Effector memory CD4-positive, alpha-beta T cell (primary cell): ENCODE data around the gene RGS5.

Experiments
- DNase-seq, 3 donors: peaks; one replicate each; pipeline ENCODE4 v3.0.0-alpha.2; 2020
- H3K27ac ChIP-seq: 2 replicates; pipeline ENCODE4 v1.7.0; 2013; ENCODE audit warnings: mild to moderate bottlenecking, low read length, moderate library complexity; ENCODE audit not compliant: insufficient read depth, poor library complexity, severe bottlenecking
- H3K27me3 ChIP-seq: replicated peaks from 2 replicates; pipeline ENCODE4 v1.7.0; 2013; ENCODE audit warnings: mild to moderate bottlenecking, low read length; ENCODE audit not compliant: insufficient read depth, control insufficient read depth, poor library complexity, severe bottlenecking
- H3K36me3 ChIP-seq: 2 replicates; pipeline ENCODE4 v1.7.0; 2013; ENCODE audit warnings: mild to moderate bottlenecking, low read length, moderate library complexity; ENCODE audit not compliant: control insufficient read depth, insufficient read depth
- H3K4me1 ChIP-seq: 2 replicates; pipeline ENCODE4 v1.7.0; 2013; ENCODE audit warnings: low read length, mild to moderate bottlenecking; ENCODE audit not compliant: control insufficient read depth, insufficient read depth, poor library complexity, severe bottlenecking
- H3K4me3 ChIP-seq: 2 replicates; pipeline ENCODE4 v1.7.0; 2013; ENCODE audit warnings: low read length, low read depth, mild to moderate bottlenecking; ENCODE audit not compliant: insufficient read depth, poor library complexity, severe bottlenecking
- H3K9me3 ChIP-seq: 2 replicates; pipeline ENCODE4 v1.7.0; 2013; ENCODE audit warnings: mild to moderate bottlenecking, low read length, moderate library complexity; ENCODE audit not compliant: control insufficient read depth

The RGS5 gene

DNA sequence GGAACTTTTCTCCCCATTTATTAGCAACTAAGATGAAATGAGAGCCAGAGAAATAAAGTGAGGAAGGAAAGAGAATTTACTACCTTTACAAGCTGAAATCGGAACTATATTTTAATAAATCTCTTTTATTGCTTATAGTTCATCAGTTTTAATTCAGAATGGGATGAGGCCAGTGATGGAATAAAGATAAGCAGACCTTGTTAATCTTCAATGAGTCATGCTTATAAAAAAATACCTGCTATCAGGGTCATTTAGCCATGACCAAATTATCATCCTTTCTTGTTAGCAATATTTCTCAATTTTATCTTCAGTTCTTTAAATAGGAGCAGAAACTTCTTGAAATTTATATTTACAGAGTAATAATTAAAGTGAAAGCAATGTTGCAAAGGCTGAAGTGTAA lies 107.5 kb downstream of the RGS5 start:
- H3K36me3 ChIP-seq = no peaks in the 10 kb centered on the region

GRCh38 chr1:163094589-163094988 lies 108.1 kb downstream of the RGS5 start:
- Histone ChIP-seq H3K27me3 (no peaks in the 10 kb centered on the region), H3K27ac (no peak overlapping the region), H3K36me3 (no peaks in the 10 kb centered on the region), H3K4me1 (no peaks in the 10 kb centered on the region), H3K9me3 (no peaks in the 10 kb centered on the region), H3K4me3 (no peak overlapping the region)
- DNase-seq = no peak

More for the DNA sequence above, 107.5 kb downstream of the RGS5 start:
- Histone ChIP-seq H3K27ac (no peak overlapping the region), H3K9me3 (no peaks in the 10 kb centered on the region), H3K27me3 (no peaks in the 10 kb centered on the region), H3K4me3 (no peak overlapping the region), H3K4me1 (no peaks in the 10 kb centered on the region)
- DNase-seq = no peak

GRCh38 chr1:163094182-163094581 lies 108.5 kb downstream of the RGS5 start:
- Histone ChIP-seq H3K4me3 (no peak overlapping the region), H3K4me1 (no peaks in the 10 kb centered on the region), H3K36me3 (no peaks in the 10 kb centered on the region), H3K9me3 (no peaks in the 10 kb centered on the region), H3K27me3 (no peaks in the 10 kb centered on the region), H3K27ac (no peak overlapping the region)
- DNase-seq = no peak

DNA sequence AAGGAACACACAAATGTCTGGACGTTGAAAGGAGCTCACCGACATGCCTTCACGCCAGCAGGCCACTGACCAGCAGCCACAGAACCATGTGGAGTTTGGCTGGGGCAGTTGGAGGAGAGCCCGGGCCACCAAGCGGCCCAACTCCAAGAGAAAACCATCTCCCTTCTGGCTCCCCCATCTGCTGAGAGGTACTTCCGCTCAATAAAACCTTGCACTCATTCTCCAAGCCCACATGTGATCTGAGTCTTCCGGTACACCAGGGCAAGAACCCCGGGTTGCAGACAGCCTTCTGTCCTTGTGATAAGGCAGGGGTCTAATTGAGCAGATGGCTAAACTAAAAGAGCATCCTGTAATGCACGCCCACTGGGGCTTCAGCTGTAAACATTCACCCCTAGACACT lies 109.1 kb downstream of the RGS5 start:
- Histone ChIP-seq H3K4me3 (no peak overlapping the region), H3K36me3 (no peaks in the 10 kb centered on the region), H3K27ac (no peak overlapping the region), H3K27me3 (no peaks in the 10 kb centered on the region), H3K9me3 (no peaks in the 10 kb centered on the region), H3K4me1 (no peaks in the 10 kb centered on the region)
- no peak for DNase-seq

DNA sequence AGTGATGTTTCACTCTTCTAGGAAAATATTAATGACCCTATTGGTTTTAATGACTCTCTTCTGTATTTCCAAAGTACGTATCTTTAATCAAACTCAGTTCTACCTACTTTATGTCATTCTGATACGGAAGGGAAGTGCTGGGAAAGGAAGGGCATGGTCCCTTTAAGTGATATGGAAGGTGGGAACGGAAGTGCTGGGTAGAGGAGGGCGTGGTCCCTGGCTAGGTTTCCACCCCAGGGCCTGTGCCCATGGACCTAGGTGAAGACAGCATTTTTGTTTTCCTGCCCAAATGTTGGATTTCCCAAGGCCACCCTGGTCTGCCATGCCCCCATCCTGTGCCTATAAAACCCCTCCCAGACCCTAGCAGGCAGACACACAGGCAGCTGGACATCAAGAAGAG lies 109.5 kb downstream of the RGS5 start:
- no peaks in the 10 kb centered on the region for H3K36me3 ChIP-seq
- no peaks in the 10 kb centered on the region for H3K4me1 ChIP-seq
- H3K9me3 ChIP-seq = no peaks in the 10 kb centered on the region
- H3K27me3 ChIP-seq = no peaks in the 10 kb centered on the region
- DNase-seq = no peak
- H3K27ac ChIP-seq = no peak overlapping the region
- H3K4me3 ChIP-seq = no peak overlapping the region
